K562 (cell line): ENCODE measurements around the gene CD93. TPM values are rescaled to one million over a fixed set of nuclear protein-coding genes. Genes with fewer than 3 reads are reported as not detected.

Experiments used
- polyA plus RNA-seq, 8 experiments: library from polyadenylated mRNA; depleted of rRNA in 4 of 8; stranded (reverse) in 5 of 8; unstranded in 3 of 8; fragments of >200 nt; fragmentation: Nextera tagmentation in 2 of 8; fragmentation: Illumina TruSeq in 1 of 8; extraction: Ambion mirVana in 2 of 8; extraction: Trizol in 1 of 8; gene quantifications; 2 replicates each; pipeline versions ENCODE4 v1.2.1 to v1.2.3, GENCODE V29; 2011 to 2014; ENCODE audit warnings: inconsistent platforms in 1 of 8, missing spikeins in 1 of 8
- total RNA-seq, 7 experiments: library from RNA; depleted of rRNA in 6 of 7; stranded (reverse); fragments of >200 nt in 6 of 7; fragmentation: Illumina TruSeq in 2 of 7; extraction: Trizol in 2 of 7; gene quantifications; 2 replicates each; pipeline versions ENCODE4 v1.2.1 to v1.2.3, GENCODE V29; 2011 to 2021; ENCODE audit warnings: low replicate concordance in 1 of 7
- TF ChIP-seq, protein P1 (sequence below): fragments of 450-650 bp; IDR thresholded peaks from 2 replicates; pipeline ENCODE4 v1.6.1; 2016; ENCODE audit warnings: mild to moderate bottlenecking, moderate library complexity

CD93 gene
- total and polyA plus RNA-seq, 9 of the 15 experiments (the other 6 are each of a cell fraction or from before 2014, with no cell fraction given): 0.03 to 0.20 (median 0.05) TPM

DNA sequence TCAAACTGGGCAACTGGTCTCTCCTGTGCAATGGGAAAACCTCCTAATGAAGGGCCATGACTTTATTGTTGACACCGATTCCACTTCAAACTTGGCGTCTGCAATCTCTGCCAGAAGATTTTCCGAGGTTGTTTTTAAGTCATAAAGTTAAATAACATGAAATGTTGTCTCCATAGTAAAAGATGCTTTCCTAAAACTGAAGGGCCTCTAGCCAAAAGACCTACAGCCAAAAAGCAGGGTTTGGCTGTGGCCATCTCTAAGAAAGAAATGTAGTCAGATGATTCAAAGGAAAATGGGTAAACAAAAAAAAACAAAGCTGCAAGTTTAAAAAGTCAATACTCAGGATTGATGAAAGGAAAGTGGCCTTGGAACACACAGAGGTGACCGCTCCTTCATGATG is 14.1 kb downstream of the CD93 start (continued):
- TF ChIP-seq, protein P1, sequence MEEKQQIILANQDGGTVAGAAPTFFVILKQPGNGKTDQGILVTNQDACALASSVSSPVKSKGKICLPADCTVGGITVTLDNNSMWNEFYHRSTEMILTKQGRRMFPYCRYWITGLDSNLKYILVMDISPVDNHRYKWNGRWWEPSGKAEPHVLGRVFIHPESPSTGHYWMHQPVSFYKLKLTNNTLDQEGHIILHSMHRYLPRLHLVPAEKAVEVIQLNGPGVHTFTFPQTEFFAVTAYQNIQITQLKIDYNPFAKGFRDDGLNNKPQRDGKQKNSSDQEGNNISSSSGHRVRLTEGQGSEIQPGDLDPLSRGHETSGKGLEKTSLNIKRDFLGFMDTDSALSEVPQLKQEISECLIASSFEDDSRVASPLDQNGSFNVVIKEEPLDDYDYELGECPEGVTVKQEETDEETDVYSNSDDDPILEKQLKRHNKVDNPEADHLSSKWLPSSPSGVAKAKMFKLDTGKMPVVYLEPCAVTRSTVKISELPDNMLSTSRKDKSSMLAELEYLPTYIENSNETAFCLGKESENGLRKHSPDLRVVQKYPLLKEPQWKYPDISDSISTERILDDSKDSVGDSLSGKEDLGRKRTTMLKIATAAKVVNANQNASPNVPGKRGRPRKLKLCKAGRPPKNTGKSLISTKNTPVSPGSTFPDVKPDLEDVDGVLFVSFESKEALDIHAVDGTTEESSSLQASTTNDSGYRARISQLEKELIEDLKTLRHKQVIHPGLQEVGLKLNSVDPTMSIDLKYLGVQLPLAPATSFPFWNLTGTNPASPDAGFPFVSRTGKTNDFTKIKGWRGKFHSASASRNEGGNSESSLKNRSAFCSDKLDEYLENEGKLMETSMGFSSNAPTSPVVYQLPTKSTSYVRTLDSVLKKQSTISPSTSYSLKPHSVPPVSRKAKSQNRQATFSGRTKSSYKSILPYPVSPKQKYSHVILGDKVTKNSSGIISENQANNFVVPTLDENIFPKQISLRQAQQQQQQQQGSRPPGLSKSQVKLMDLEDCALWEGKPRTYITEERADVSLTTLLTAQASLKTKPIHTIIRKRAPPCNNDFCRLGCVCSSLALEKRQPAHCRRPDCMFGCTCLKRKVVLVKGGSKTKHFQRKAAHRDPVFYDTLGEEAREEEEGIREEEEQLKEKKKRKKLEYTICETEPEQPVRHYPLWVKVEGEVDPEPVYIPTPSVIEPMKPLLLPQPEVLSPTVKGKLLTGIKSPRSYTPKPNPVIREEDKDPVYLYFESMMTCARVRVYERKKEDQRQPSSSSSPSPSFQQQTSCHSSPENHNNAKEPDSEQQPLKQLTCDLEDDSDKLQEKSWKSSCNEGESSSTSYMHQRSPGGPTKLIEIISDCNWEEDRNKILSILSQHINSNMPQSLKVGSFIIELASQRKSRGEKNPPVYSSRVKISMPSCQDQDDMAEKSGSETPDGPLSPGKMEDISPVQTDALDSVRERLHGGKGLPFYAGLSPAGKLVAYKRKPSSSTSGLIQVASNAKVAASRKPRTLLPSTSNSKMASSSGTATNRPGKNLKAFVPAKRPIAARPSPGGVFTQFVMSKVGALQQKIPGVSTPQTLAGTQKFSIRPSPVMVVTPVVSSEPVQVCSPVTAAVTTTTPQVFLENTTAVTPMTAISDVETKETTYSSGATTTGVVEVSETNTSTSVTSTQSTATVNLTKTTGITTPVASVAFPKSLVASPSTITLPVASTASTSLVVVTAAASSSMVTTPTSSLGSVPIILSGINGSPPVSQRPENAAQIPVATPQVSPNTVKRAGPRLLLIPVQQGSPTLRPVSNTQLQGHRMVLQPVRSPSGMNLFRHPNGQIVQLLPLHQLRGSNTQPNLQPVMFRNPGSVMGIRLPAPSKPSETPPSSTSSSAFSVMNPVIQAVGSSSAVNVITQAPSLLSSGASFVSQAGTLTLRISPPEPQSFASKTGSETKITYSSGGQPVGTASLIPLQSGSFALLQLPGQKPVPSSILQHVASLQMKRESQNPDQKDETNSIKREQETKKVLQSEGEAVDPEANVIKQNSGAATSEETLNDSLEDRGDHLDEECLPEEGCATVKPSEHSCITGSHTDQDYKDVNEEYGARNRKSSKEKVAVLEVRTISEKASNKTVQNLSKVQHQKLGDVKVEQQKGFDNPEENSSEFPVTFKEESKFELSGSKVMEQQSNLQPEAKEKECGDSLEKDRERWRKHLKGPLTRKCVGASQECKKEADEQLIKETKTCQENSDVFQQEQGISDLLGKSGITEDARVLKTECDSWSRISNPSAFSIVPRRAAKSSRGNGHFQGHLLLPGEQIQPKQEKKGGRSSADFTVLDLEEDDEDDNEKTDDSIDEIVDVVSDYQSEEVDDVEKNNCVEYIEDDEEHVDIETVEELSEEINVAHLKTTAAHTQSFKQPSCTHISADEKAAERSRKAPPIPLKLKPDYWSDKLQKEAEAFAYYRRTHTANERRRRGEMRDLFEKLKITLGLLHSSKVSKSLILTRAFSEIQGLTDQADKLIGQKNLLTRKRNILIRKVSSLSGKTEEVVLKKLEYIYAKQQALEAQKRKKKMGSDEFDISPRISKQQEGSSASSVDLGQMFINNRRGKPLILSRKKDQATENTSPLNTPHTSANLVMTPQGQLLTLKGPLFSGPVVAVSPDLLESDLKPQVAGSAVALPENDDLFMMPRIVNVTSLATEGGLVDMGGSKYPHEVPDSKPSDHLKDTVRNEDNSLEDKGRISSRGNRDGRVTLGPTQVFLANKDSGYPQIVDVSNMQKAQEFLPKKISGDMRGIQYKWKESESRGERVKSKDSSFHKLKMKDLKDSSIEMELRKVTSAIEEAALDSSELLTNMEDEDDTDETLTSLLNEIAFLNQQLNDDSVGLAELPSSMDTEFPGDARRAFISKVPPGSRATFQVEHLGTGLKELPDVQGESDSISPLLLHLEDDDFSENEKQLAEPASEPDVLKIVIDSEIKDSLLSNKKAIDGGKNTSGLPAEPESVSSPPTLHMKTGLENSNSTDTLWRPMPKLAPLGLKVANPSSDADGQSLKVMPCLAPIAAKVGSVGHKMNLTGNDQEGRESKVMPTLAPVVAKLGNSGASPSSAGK: no peak
